HS-5 (cell line): Measurements from ENCODE around the gene THAP4.
"Not testable (repeated sequence)": the region's sequence is repeated elsewhere in the genome, so short reads cannot be mapped to it uniquely, and the experiment has no call there.

Experiments used
- DNase-seq: peaks from one replicate; pipeline ENCODE4 v3.0.0-alpha.2; 2012; ENCODE audit warnings: low read depth

The THAP4 gene

GRCh38 chr2:241665731-241666440, 28.9 kb upstream of the THAP4 start:
- no peak for DNase-seq

GRCh38 chr2:241662731-241663130, 25.8 kb upstream of the THAP4 start:
- not testable (repeated sequence) for DNase-seq

GRCh38 chr2:241660593-241661213, 23.7 kb upstream of the THAP4 start:
- no peak for DNase-seq

- DNase-seq = no peak
Observed at GRCh38 chr2:241659150-241659739, 22.3 kb upstream of the THAP4 start.

- DNase-seq = no peak
Observed at GRCh38 chr2:241658296-241658695, 21.3 kb upstream of the THAP4 start.

GRCh38 chr2:241657786-241658254, 20.9 kb upstream of the THAP4 start:
- no peak for DNase-seq

- no peak for DNase-seq
Observed at GRCh38 chr2:241656190-241656741, 19.3 kb upstream of the THAP4 start.

- DNase-seq = no peak
Observed at GRCh38 chr2:241655516-241656189, 18.7 kb upstream of the THAP4 start.

GRCh38 chr2:241654551-241654950, 17.6 kb upstream of the THAP4 start:
- no peak for DNase-seq

GRCh38 chr2:241653210-241653750, 16.3 kb upstream of the THAP4 start:
- DNase-seq = no peak

- no peak for DNase-seq
Observed at GRCh38 chr2:241652722-241653121, 15.8 kb upstream of the THAP4 start.

GRCh38 chr2:241652142-241652541, 15.2 kb upstream of the THAP4 start:
- no peak for DNase-seq

GRCh38 chr2:241649927-241650326, 13.0 kb upstream of the THAP4 start:
- no peak for DNase-seq

- no peak for DNase-seq
Observed at GRCh38 chr2:241649404-241649803, 12.4 kb upstream of the THAP4 start.

- no peak for DNase-seq
Observed at GRCh38 chr2:241648453-241648852, 11.5 kb upstream of the THAP4 start.

- no peak for DNase-seq
Observed at GRCh38 chr2:241645915-241646645, 9.1 kb upstream of the THAP4 start.

GRCh38 chr2:241645056-241645914, 8.3 kb upstream of the THAP4 start:
- no peak for DNase-seq

GRCh38 chr2:241641631-241642030, 4.7 kb upstream of the THAP4 start:
- DNase-seq = no peak

- no peak for DNase-seq
Observed at GRCh38 chr2:241640165-241640795, 3.3 kb upstream of the THAP4 start.

GRCh38 chr2:241639385-241639784, 2.4 kb upstream of the THAP4 start:
- no peak for DNase-seq
